CD4-positive, alpha-beta T cell treated with Interferon gamma for 1 hour (primary cell): Measurements from ENCODE around the gene MTLN.
"Not testable (repeated sequence)": the region's sequence is repeated elsewhere in the genome, so short reads cannot be mapped to it uniquely, and the experiment has no call there.

Experiments used
- DNase-seq: peaks from one replicate; pipeline ENCODE4 v3.0.0-alpha.2; 2020

The MTLN gene

GRCh38 chr2:110198016-110198415 lies 14.3 kb downstream of the MTLN start:
- no peak for DNase-seq

DNA sequence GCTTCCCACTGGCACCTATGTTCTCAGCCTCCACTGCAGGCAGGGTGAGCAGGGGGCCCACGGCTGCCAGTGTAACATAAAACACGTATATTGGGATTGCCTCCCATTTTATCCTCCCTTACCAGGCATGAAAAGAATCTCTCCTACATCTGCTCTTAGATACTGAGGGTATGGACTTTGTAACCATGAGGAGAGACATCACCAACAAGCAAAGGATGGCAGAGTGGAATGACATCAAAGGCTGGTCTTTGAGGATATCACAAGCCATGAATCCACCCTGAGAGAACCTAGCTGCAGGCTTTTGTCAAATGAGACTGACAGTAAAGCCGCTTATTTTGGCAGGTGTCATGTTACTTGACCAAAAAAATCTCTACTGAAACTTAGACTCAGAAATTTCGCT lies 14.9 kb downstream of the MTLN start:
- DNase-seq: no peak

- DNase-seq: not testable (repeated sequence)
These were observed 22.2 kb downstream of the MTLN start for GRCh38 chr2:110190169-110190568.

GRCh38 chr2:110182449-110182848 lies 29.9 kb downstream of the MTLN start:
- no peak for DNase-seq

DNA sequence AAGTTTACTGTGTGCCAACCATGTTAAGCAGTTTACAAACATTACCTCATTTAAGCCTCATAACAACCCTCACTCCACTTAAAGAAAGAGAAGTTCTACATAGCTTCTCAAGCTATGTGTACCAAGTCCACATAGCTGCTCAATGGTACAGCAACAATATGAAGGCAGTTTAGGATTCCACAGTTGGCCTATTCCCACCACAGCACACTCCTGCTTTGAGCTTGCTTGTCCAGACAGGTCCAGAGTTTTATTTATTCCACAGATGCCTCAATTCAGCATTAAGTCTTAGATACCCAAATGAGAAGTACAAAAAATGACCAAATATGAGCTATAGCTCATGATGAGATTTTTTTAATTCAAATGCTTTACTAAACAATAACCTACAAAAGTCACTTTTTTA lies 32.3 kb downstream of the MTLN start:
- DNase-seq: no peak

GRCh38 chr2:110173523-110173922 lies 38.8 kb downstream of the MTLN start:
- no peak for DNase-seq

DNA sequence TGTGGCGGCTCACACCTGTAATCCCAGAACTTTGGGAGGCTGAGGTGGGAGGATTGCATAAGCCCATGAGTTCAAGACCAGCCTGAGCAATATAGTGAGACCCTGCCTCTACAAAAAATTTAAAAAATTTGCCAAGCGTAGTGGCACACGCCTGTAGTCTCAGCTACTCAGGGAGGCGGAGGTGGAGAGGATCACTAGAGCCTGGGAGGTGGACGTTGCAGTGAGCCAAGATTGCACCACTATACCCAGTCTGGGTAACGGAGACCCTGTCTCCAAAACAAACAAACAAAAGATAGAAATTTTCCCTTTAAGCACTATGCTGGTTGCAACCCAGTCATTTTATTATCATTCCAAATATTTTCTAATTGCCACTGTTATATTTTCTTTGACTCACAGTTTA lies 39.8 kb downstream of the MTLN start:
- DNase-seq: no peak

DNA sequence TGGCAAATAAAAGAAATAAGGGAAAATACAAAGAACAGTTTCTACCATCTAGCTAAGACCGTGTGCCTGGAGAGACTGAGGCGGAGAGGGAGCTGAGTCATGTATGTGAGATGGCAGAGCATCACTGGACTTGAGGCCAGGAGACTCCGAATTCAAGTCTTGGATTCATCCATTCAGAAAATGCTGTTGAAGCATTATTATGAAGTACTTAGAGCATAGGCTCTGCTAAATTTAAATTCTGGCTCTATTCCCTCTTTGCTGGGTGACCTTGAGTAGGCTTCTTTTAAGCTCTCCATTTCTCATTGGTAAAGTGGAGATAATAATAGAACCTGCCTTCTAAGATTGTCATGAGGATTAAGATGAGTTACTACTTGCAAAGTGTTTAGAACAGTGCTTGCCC lies 42.2 kb downstream of the MTLN start:
- no peak for DNase-seq

- no peak for DNase-seq
These were observed 44.9 kb downstream of the MTLN start for GRCh38 chr2:110167326-110168000.

GRCh38 chr2:110166266-110166665 lies 46.1 kb downstream of the MTLN start:
- no peak for DNase-seq
